Esophagus squamous epithelium (tissue), 4 donors: ENCODE data around the gene RAB8B.
"Not testable (repeated sequence)": the region's sequence is repeated elsewhere in the genome, so short reads cannot be mapped to it uniquely, and the experiment has no call there.

ENCODE experiments used
- CTCF ChIP-seq, 6 experiments: fragments of 450-650 bp in 4 of 6; fragments of 200-600 bp in 2 of 6; sonication (generic) in 2 of 6; IDR thresholded peaks; one replicate each; pipeline ENCODE4 v1.5.1; 2016 to 2019; ENCODE audit warnings: antibody characterized with exemption in 6 of 6, mild to moderate bottlenecking in 4 of 6, moderate library complexity in 4 of 6
- POLR2A ChIP-seq, 4 donors: fragments of 450-650 bp; IDR thresholded peaks; one replicate each; pipeline ENCODE4 v1.6.1; 2017; ENCODE audit warnings: antibody characterized with exemption in 4 of 4, mild to moderate bottlenecking in 4 of 4, moderate library complexity in 3 of 4

- not testable (repeated sequence) for TF ChIP-seq POLR2A, CTCF (IDR thresholded peaks at IDR 0.05)
Observed at GRCh38 chr15:63237086-63237485, 47.7 kb downstream of the RAB8B start.
